GM18526 (cell line): Measurements from ENCODE around the gene SLC16A12.

Source experiments
- POLR2A ChIP-seq: IDR thresholded peaks from 3 replicates; pipeline ENCODE4 v1.6.1; 2011; ENCODE audit not compliant: insufficient read length; ENCODE audit errors: extremely low read depth

SLC16A12 gene

GRCh38 chr10:89494068-89494467 lies 41.3 kb downstream of the SLC16A12 start:
- no peak for TF ChIP-seq POLR2A

- TF ChIP-seq POLR2A: no peak
Observed at GRCh38 chr10:89491932-89492331, 43.5 kb downstream of the SLC16A12 start.

- no peak for TF ChIP-seq POLR2A
Observed at GRCh38 chr10:89490596-89491335, 44.6 kb downstream of the SLC16A12 start.

- no peak for TF ChIP-seq POLR2A
Observed at GRCh38 chr10:89482256-89482655, 53.1 kb downstream of the SLC16A12 start.

GRCh38 chr10:89481662-89482061 lies 53.7 kb downstream of the SLC16A12 start:
- no peak for TF ChIP-seq POLR2A

GRCh38 chr10:89479771-89480446 lies 55.5 kb downstream of the SLC16A12 start:
- no peak for TF ChIP-seq POLR2A

GRCh38 chr10:89478739-89479654 lies 56.4 kb downstream of the SLC16A12 start:
- no peak for TF ChIP-seq POLR2A

GRCh38 chr10:89478085-89478738 lies 57.2 kb downstream of the SLC16A12 start:
- no peak for TF ChIP-seq POLR2A

- TF ChIP-seq POLR2A: no peak
Observed at GRCh38 chr10:89476150-89476549, 59.2 kb downstream of the SLC16A12 start.

- TF ChIP-seq POLR2A: no peak
Observed at GRCh38 chr10:89475591-89475998, 59.8 kb downstream of the SLC16A12 start.

- no peak for TF ChIP-seq POLR2A
Observed at GRCh38 chr10:89475125-89475524, 60.3 kb downstream of the SLC16A12 start.

- TF ChIP-seq POLR2A: no peak
Observed at GRCh38 chr10:89474452-89474851, 60.9 kb downstream of the SLC16A12 start.

GRCh38 chr10:89471110-89471809 lies 64.1 kb downstream of the SLC16A12 start:
- TF ChIP-seq POLR2A: no peak

GRCh38 chr10:89470628-89471027 lies 64.8 kb downstream of the SLC16A12 start:
- no peak for TF ChIP-seq POLR2A

- no peak for TF ChIP-seq POLR2A
Observed at GRCh38 chr10:89469517-89469916, 65.9 kb downstream of the SLC16A12 start.
